Ovary (tissue), 3 donors: ENCODE results near the gene SNX13.

Experiments
- POLR2A ChIP-seq: fragments of 450-650 bp; IDR thresholded peaks from one replicate; pipeline ENCODE4 v1.6.1; 2017; ENCODE audit warnings: antibody characterized with exemption, mild to moderate bottlenecking, moderate library complexity
- TF ChIP-seq, protein P1 (sequence below), 3 donors: fragments of 450-650 bp in 2 of 3; fragments of 200-600 bp in 1 of 3; IDR thresholded peaks; one replicate each; pipeline versions ENCODE4 v1.5.1 to v1.8.0; 2016 to 2022; ENCODE audit warnings: antibody characterized with exemption in 3 of 3, mild to moderate bottlenecking in 1 of 3
- donor health status: DM: no; HTN: no; CAD: no.

DNA sequence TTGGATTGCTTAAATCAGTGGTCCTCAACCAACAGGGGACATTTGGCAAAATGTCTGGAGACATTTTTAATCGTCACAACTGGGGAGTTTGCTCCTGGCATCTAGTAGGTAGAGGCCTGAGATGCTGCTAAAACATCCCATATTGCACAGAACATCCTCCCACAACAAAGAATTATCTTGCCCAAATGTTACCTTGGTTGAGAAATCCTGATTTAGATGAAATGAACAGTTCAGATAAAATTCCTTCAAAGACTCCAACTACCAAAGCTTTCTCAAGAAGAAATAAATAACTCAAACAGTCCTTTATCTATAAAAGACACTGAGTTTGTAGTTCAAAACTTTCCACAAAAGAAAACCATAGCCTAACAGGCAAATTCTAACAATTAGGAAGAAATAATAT lies 160.9 kb downstream of the SNX13 start:
- no peak for TF ChIP-seq POLR2A
- TF ChIP-seq, protein P1, sequence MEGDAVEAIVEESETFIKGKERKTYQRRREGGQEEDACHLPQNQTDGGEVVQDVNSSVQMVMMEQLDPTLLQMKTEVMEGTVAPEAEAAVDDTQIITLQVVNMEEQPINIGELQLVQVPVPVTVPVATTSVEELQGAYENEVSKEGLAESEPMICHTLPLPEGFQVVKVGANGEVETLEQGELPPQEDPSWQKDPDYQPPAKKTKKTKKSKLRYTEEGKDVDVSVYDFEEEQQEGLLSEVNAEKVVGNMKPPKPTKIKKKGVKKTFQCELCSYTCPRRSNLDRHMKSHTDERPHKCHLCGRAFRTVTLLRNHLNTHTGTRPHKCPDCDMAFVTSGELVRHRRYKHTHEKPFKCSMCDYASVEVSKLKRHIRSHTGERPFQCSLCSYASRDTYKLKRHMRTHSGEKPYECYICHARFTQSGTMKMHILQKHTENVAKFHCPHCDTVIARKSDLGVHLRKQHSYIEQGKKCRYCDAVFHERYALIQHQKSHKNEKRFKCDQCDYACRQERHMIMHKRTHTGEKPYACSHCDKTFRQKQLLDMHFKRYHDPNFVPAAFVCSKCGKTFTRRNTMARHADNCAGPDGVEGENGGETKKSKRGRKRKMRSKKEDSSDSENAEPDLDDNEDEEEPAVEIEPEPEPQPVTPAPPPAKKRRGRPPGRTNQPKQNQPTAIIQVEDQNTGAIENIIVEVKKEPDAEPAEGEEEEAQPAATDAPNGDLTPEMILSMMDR (IDR thresholded peaks at IDR 0.05), result no peak
